Liver (tissue), 9 donors: ENCODE data around the gene TARBP1. TPM values are rescaled to one million over a fixed set of nuclear protein-coding genes. Genes with fewer than 3 reads are reported as not detected.

ENCODE experiments used
- DNase-seq: peaks from one replicate; pipeline ENCODE4 v3.0.0-alpha.2; 2017; ENCODE audit warnings: low spot score
- H3K27ac ChIP-seq, 2 donors: one replicate each; pipeline ENCODE4 v1.7.0; 2013; ENCODE audit warnings: inconsistent platforms in 2 of 2, low read length in 2 of 2, control low read depth in 1 of 2, low read depth in 1 of 2, mild to moderate bottlenecking in 1 of 2
- H3K27me3 ChIP-seq, 4 donors: one replicate each; pipeline versions ENCODE4 v1.6.1 to v1.7.0; 2013; ENCODE audit warnings: low read length in 3 of 4, inconsistent platforms in 1 of 4, mild to moderate bottlenecking in 1 of 4, moderate library complexity in 1 of 4; ENCODE audit not compliant: control insufficient read depth in 4 of 4, insufficient read depth in 4 of 4
- H3K36me3 ChIP-seq, 4 donors: one replicate each; pipeline versions ENCODE4 v1.6.1 to v1.7.0; 2013; ENCODE audit warnings: low read length in 3 of 4, mild to moderate bottlenecking in 3 of 4, low read depth in 1 of 4, moderate library complexity in 1 of 4; ENCODE audit not compliant: control insufficient read depth in 4 of 4, insufficient read depth in 3 of 4
- H3K4me1 ChIP-seq, 4 donors: one replicate each; pipeline versions ENCODE4 v1.6.1 to v1.7.0; 2013; ENCODE audit warnings: low read length in 3 of 4, mild to moderate bottlenecking in 3 of 4, moderate library complexity in 1 of 4; ENCODE audit not compliant: control insufficient read depth in 4 of 4, insufficient read depth in 4 of 4
- H3K4me3 ChIP-seq, 3 donors: one replicate each; pipeline versions ENCODE4 v1.6.1 to v1.7.0; 2013; ENCODE audit warnings: low read length in 3 of 3, control low read depth in 1 of 3, low read depth in 1 of 3, mild to moderate bottlenecking in 1 of 3
- H3K9ac ChIP-seq, 2 donors: one replicate each; pipeline ENCODE4 v1.7.0; 2013; ENCODE audit warnings: low read length in 2 of 2, mild to moderate bottlenecking in 2 of 2, moderate library complexity in 2 of 2, control low read depth in 1 of 2, low read depth in 1 of 2
- H3K9me3 ChIP-seq, 4 donors: one replicate each; pipeline versions ENCODE4 v1.6.1 to v1.7.0; 2013; ENCODE audit warnings: low read length in 3 of 4; ENCODE audit not compliant: control insufficient read depth in 4 of 4
- EGR1 ChIP-seq, 2 donors: IDR thresholded peaks; 2 replicates each; pipeline ENCODE4 v1.6.1; 2016 to 2018; ENCODE audit warnings: antibody characterized with exemption in 2 of 2, low read depth in 2 of 2
- FOXA1 ChIP-seq: IDR thresholded peaks from 2 replicates; pipeline ENCODE4 v1.6.1; 2016; ENCODE audit warnings: antibody characterized with exemption
- FOXA2 ChIP-seq: IDR thresholded peaks from 2 replicates; pipeline ENCODE4 v1.6.1; 2016; ENCODE audit warnings: antibody characterized with exemption
- GABPA ChIP-seq, 2 donors: IDR thresholded peaks in 1 of 2; conservative IDR thresholded peaks in 1 of 2; 2 replicates each; pipeline ENCODE4 v1.6.1; 2016; ENCODE audit warnings: antibody characterized with exemption in 2 of 2, mild to moderate bottlenecking in 1 of 2, moderate library complexity in 1 of 2
- HNF4A ChIP-seq, 2 donors: conservative IDR thresholded peaks; 2 replicates each; pipeline ENCODE4 v1.6.1; 2016; ENCODE audit warnings: antibody characterized with exemption in 2 of 2, mild to moderate bottlenecking in 2 of 2
- HNF4G ChIP-seq: IDR thresholded peaks from 2 replicates; pipeline ENCODE4 v1.6.1; 2016; ENCODE audit warnings: antibody characterized with exemption
- JUND ChIP-seq, 2 donors: IDR thresholded peaks; 2 replicates each; pipeline ENCODE4 v1.6.1; 2016; ENCODE audit warnings: antibody characterized with exemption in 2 of 2
- RAD21 ChIP-seq, 2 donors: IDR thresholded peaks; 2 replicates each; pipeline ENCODE4 v1.6.1; 2016; ENCODE audit warnings: antibody characterized with exemption in 2 of 2, mild to moderate bottlenecking in 2 of 2
- RXRA ChIP-seq, 2 donors: IDR thresholded peaks; 2 replicates each; pipeline ENCODE4 v1.6.1; 2017 to 2018; ENCODE audit warnings: antibody characterized with exemption in 2 of 2, mild to moderate bottlenecking in 1 of 2
- SP1 ChIP-seq: IDR thresholded peaks from 2 replicates; pipeline ENCODE4 v1.6.1; 2018; ENCODE audit warnings: antibody characterized with exemption, mild to moderate bottlenecking
- TAF1 ChIP-seq: conservative IDR thresholded peaks from 2 replicates; pipeline ENCODE4 v1.6.1; 2016; ENCODE audit warnings: antibody characterized with exemption, mild to moderate bottlenecking
- YY1 ChIP-seq: IDR thresholded peaks from 2 replicates; pipeline ENCODE4 v1.6.1; 2016; ENCODE audit warnings: antibody characterized with exemption, mild to moderate bottlenecking
- ZBTB33 ChIP-seq: IDR thresholded peaks from 2 replicates; pipeline ENCODE4 v1.6.1; 2016; ENCODE audit warnings: antibody characterized with exemption
- WGBS: extraction: QIAGEN DNeasy Blood & Tissue Kit; methylation state at CpG from one replicate; pipeline ENCODE4 v1.1.7; 2013; 5-methylcytosine and 5-hydroxymethylcytosine counted together
- polyA plus RNA-seq, 2 donors: library from polyadenylated mRNA; stranded (reverse) in 1 of 2; unstranded in 1 of 2; fragments of 200-250 nt in 1 of 2; fragments of >200 nt in 1 of 2; fragmentation: Nextera tagmentation in 1 of 2; extraction: Ambion mirVana in 1 of 2; gene quantifications; one replicate each; pipeline versions ENCODE4 v1.2.1 to v1.2.3, GENCODE V29; 2013 to 2015
- total RNA-seq, 2 donors: library from RNA; depleted of rRNA; stranded (reverse); fragments of >200 nt; gene quantifications; one replicate each; pipeline ENCODE4 v1.2.3, GENCODE V29; 2014
- TF ChIP-seq, protein P1 (sequence below): IDR thresholded peaks from 2 replicates; pipeline ENCODE4 v1.6.1; 2016; ENCODE audit warnings: antibody characterized with exemption, mild to moderate bottlenecking
- TF ChIP-seq, protein P2 (sequence below): IDR thresholded peaks from 2 replicates; pipeline ENCODE4 v1.6.1; 2016; ENCODE audit warnings: antibody characterized with exemption
- TF ChIP-seq, protein P3 (sequence below): fragments of 150-350 bp; IDR thresholded peaks from 2 replicates; pipeline ENCODE4 v1.5.1; 2017; ENCODE audit warnings: improper control_type of control experiment, low read depth, low read length; ENCODE audit not compliant: missing input control
- TF ChIP-seq, protein P4 (sequence below): IDR thresholded peaks from 2 replicates; pipeline ENCODE4 v1.6.1; 2016; ENCODE audit warnings: antibody characterized with exemption
- donor health status: healthy.
- donor health status: healthy.
- donor health status: healthy.
- donor health status: healthy.
- donor health status: healthy.

TARBP1 gene
- total and polyA plus RNA-seq, 4 donors = 4.1 to 17.6 (median 9.1) TPM

GRCh38 chr1:234484991-234485739, 6.2 kb upstream of the TARBP1 start:
- WGBS = 88% methylated on average over 17 of the region's 17 CpGs
- TF ChIP-seq FOXA2 = no peak
- TF ChIP-seq EGR1 (IDR thresholded peaks at IDR 0.05; ENCODE audit: low read depth in 2 of 2) = no peak
- no peak for TF ChIP-seq RAD21 (IDR thresholded peaks at IDR 0.05)
- no peak for TF ChIP-seq YY1
- no peak for TF ChIP-seq ZBTB33
- no peak for TF ChIP-seq FOXA1
- TF ChIP-seq SP1 = no peak
- no peak for TF ChIP-seq GABPA (IDR thresholded peaks at IDR 0.05 in 1 of 2, conservative IDR thresholded peaks at IDR 0.05 in 1 of 2)
- no peak for TF ChIP-seq HNF4G
- no peak for TF ChIP-seq TAF1
- no peak for TF ChIP-seq RXRA (IDR thresholded peaks at IDR 0.05)
- no peak for TF ChIP-seq JUND (IDR thresholded peaks at IDR 0.05)
- TF ChIP-seq, protein P1, sequence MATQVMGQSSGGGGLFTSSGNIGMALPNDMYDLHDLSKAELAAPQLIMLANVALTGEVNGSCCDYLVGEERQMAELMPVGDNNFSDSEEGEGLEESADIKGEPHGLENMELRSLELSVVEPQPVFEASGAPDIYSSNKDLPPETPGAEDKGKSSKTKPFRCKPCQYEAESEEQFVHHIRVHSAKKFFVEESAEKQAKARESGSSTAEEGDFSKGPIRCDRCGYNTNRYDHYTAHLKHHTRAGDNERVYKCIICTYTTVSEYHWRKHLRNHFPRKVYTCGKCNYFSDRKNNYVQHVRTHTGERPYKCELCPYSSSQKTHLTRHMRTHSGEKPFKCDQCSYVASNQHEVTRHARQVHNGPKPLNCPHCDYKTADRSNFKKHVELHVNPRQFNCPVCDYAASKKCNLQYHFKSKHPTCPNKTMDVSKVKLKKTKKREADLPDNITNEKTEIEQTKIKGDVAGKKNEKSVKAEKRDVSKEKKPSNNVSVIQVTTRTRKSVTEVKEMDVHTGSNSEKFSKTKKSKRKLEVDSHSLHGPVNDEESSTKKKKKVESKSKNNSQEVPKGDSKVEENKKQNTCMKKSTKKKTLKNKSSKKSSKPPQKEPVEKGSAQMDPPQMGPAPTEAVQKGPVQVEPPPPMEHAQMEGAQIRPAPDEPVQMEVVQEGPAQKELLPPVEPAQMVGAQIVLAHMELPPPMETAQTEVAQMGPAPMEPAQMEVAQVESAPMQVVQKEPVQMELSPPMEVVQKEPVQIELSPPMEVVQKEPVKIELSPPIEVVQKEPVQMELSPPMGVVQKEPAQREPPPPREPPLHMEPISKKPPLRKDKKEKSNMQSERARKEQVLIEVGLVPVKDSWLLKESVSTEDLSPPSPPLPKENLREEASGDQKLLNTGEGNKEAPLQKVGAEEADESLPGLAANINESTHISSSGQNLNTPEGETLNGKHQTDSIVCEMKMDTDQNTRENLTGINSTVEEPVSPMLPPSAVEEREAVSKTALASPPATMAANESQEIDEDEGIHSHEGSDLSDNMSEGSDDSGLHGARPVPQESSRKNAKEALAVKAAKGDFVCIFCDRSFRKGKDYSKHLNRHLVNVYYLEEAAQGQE = no peak
- TF ChIP-seq, protein P2, sequence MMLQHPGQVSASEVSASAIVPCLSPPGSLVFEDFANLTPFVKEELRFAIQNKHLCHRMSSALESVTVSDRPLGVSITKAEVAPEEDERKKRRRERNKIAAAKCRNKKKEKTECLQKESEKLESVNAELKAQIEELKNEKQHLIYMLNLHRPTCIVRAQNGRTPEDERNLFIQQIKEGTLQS = no peak
- TF ChIP-seq, protein P3, sequence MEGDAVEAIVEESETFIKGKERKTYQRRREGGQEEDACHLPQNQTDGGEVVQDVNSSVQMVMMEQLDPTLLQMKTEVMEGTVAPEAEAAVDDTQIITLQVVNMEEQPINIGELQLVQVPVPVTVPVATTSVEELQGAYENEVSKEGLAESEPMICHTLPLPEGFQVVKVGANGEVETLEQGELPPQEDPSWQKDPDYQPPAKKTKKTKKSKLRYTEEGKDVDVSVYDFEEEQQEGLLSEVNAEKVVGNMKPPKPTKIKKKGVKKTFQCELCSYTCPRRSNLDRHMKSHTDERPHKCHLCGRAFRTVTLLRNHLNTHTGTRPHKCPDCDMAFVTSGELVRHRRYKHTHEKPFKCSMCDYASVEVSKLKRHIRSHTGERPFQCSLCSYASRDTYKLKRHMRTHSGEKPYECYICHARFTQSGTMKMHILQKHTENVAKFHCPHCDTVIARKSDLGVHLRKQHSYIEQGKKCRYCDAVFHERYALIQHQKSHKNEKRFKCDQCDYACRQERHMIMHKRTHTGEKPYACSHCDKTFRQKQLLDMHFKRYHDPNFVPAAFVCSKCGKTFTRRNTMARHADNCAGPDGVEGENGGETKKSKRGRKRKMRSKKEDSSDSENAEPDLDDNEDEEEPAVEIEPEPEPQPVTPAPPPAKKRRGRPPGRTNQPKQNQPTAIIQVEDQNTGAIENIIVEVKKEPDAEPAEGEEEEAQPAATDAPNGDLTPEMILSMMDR = no peak

GRCh38 chr1:234484218-234484617, 5.2 kb upstream of the TARBP1 start:
- Histone ChIP-seq H3K27me3 (no peaks in the 10 kb centered on the region), H3K9me3 (no peaks in the 10 kb centered on the region), H3K27ac (no peak overlapping the region), H3K9ac (no peak overlapping the region), H3K36me3 (no peaks in the 10 kb centered on the region), H3K4me3 (no peak overlapping the region), H3K4me1 (peaks cover 0 to 9% (median 4%) of the 10 kb centered on the region in 4 donors)
- WGBS = 69% methylated on average over 3 of the region's 3 CpGs
- no peak for DNase-seq
- TF ChIP-seq, protein P2 = no peak
- TF ChIP-seq, protein P4, sequence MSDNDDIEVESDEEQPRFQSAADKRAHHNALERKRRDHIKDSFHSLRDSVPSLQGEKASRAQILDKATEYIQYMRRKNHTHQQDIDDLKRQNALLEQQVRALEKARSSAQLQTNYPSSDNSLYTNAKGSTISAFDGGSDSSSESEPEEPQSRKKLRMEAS = no peak
- TF ChIP-seq HNF4A (conservative IDR thresholded peaks at IDR 0.05) (no peak), TAF1 (no peak), YY1 (no peak), GABPA (IDR thresholded peaks at IDR 0.05 in 1 of 2, conservative IDR thresholded peaks at IDR 0.05 in 1 of 2) (no peak), FOXA2 (no peak), RAD21 (IDR thresholded peaks at IDR 0.05) (no peak), EGR1 (IDR thresholded peaks at IDR 0.05; ENCODE audit: low read depth in 2 of 2) (no peak), FOXA1 (no peak), HNF4G (no peak), ZBTB33 (no peak)
- TF ChIP-seq, protein P3 = no peak

More at GRCh38 chr1:234484991-234485739, 6.2 kb upstream of the TARBP1 start:
- Histone ChIP-seq H3K27ac (no peak overlapping the region), H3K4me3 (no peak overlapping the region), H3K9ac (no peak overlapping the region), H3K36me3 (no peaks in the 10 kb centered on the region), H3K9me3 (no peaks in the 10 kb centered on the region), H3K4me1 (peaks cover 0 to 7% (median 3%) of the 10 kb centered on the region in 4 donors), H3K27me3 (no peaks in the 10 kb centered on the region)
- no peak for DNase-seq
